ENCODE results near the gene TNFAIP8.
"Not testable (repeated sequence)": the region's sequence is repeated elsewhere in the genome, so short reads cannot be mapped to it uniquely, and the experiment has no call there.

TNFAIP8 gene

DNA sequence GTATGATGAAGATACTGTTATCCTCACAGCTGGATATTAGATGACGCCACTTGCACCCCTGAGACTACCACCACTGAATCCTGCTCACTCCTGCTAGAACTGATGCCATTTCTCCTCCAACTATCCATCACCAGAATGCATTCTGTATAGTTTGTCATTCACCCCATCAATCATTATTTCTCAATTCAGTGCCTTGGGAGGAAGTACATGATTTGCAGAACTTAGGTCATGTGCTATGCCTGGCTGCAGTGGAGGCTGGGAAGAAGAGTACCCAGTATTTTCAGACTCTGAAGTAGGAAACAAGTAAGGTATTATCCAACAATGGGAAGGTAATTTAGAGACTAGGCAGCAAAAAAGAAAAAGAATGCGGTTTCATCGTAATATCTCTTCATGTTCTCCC is 70.2 kb downstream of the TNFAIP8 start:
- no peak overlapping the region for H3K4me3 ChIP-seq (ENCODE audit: low read depth, low read length)
- TF ChIP-seq, protein P1, sequence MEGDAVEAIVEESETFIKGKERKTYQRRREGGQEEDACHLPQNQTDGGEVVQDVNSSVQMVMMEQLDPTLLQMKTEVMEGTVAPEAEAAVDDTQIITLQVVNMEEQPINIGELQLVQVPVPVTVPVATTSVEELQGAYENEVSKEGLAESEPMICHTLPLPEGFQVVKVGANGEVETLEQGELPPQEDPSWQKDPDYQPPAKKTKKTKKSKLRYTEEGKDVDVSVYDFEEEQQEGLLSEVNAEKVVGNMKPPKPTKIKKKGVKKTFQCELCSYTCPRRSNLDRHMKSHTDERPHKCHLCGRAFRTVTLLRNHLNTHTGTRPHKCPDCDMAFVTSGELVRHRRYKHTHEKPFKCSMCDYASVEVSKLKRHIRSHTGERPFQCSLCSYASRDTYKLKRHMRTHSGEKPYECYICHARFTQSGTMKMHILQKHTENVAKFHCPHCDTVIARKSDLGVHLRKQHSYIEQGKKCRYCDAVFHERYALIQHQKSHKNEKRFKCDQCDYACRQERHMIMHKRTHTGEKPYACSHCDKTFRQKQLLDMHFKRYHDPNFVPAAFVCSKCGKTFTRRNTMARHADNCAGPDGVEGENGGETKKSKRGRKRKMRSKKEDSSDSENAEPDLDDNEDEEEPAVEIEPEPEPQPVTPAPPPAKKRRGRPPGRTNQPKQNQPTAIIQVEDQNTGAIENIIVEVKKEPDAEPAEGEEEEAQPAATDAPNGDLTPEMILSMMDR (IDR thresholded peaks at IDR 0.05; ENCODE audit: insufficient read depth, low read depth, low read length, missing control alignments), result no peak
- DNase-seq (ENCODE audit: low read depth), result no peak

DNA sequence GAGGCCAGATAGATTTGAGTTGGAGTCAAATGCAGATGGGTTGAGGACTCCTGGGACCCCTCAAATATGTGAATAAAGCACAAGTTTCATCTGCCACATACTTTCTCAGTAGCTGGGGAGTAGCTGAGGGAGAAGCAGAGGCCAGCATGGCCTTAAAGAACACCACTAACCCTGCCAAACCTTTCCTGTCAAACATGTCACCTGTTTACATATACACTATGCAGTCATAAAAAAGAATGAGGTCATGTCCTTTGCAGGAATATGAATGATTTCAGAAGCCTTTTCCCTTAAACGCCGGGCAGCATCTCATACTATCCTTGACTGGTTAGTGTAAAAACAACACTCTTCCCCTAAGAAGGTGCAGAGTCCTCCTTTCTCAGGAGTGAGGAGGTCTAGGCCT is 71.2 kb downstream of the TNFAIP8 start:
- DNase-seq (ENCODE audit: low read depth), result no peak
- TF ChIP-seq, protein P1 (IDR thresholded peaks at IDR 0.05; ENCODE audit: insufficient read depth, low read depth, low read length, missing control alignments), result no peak
- H3K4me3 ChIP-seq (ENCODE audit: low read depth, low read length), result no peak overlapping the region

DNA sequence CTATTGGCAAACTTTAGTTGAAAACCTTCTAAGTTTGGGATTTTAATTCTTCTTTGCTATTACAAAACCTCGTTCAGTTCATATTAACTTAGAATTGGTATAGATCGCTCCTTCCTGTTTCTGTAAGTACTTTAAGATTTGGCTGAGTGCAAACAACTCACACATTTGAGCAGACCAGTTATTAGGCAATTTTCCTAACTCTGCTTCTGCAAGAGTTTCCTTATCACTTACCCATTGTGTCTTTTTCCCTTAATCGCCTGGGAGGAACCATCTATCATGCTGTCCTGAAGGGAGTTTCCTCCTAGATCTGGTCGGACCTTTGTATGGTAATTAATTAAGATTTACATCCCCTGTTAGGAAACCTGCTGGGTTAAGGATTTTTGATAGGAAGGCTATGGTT is 71.8 kb downstream of the TNFAIP8 start:
- not testable (repeated sequence) for DNase-seq (ENCODE audit: low read depth); H3K4me3 ChIP-seq (ENCODE audit: low read depth, low read length)

DNA sequence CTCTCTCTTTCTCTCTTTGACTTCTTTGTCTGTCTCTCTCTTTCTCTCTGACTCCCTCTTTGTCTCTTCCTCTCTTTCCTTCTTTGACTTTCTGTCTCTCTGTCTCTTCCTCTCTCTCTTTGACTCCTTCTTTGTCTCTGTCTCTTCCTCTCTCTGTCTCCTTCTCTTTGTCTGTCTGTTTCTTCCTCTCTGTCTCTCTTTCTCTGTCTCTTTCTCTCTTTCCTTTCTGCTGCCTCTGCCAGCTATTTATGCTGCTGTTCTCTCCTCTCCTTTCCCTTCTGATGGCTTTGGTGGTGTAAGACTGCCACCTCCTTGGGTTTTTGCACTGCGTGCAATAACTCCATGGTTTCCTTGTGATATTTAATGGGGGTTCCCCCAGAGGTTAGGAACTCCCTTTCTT is 72.3 kb downstream of the TNFAIP8 start:
- DNase-seq (ENCODE audit: low read depth); H3K4me3 ChIP-seq (ENCODE audit: low read depth, low read length): not testable (repeated sequence)

DNA sequence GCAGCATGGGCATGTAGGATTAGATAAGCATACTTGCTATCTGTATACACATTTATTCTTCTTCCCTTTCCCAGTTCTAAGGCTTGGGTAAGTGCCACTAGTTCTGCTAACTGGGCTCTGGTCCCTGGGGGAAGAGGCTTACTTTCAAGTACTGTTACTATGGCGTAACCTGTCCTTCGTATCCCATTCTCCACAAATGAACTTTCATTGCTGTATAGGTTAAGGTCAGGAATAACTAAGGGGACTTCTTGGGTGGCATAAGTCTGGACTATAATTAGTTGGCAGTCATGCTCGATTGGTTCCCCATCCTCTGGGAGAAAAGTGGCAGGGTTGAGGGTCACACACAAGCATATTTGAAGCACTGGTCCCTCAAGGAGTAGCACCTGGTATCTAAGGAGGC is 72.8 kb downstream of the TNFAIP8 start:
- DNase-seq (ENCODE audit: low read depth); H3K4me3 ChIP-seq (ENCODE audit: low read depth, low read length): not testable (repeated sequence)

DNA sequence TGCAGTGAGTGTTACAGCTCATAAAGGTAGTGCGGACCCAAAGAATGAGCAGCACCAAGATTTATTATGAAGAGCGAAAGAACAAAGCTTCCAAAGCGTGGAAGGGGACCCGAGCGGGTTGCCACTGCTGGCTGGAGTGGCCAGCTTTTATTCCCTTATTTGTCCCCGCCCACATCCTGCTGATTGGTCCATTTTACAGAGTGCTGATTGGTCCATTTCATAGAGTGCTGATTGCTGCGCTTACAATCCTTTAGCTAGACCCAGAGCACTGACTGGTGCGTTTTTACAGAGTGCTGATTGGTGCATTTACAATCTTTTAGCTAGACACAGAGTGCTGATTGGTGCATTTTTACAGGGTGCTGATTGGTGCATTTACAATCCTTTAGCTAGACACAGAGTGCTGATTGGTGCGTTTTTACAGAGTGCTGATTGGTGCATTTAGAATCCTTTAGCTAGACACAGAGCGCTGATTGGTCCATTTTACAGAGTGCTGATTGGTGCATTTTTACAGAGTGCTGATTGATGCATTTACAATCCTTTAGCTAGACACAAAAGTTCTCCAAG is 76.9 kb downstream of the TNFAIP8 start:
- DNase-seq (ENCODE audit: low read depth); H3K4me3 ChIP-seq (ENCODE audit: low read depth, low read length): not testable (repeated sequence)

DNA sequence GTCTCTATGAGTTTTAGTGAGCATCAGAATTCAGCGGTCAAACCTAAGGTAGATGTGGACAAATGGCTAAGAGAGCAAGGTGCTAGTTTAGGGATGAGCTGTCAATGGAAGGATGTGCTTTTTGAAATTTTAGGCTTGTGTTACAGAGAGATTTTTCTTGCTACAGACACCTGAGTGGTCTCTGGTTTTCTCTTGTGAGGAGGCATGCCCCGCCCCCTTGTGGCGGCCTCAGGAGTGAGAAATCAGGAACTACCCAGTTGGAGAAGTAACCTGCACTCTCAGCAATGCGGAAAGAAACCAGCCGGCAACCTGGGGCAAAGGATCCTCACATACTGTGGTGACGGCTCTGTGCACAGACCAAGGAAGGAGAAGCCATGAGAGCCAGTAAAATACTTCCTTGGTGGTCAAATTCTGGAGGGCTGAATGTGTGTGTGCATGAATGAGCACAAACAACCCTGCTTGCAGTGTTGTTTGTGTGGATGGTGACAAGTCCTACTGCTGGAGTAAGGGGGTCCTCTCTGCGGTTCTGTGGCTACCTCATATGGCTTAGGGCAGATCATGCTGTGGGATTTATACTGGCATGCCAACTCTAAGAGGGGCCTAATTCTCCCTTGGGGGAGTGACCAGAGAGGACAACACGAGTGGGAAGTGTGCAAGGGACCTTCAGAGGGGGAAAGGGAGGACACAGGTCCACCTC is 79.8 kb downstream of the TNFAIP8 start:
- no peak overlapping the region for H3K4me3 ChIP-seq (ENCODE audit: low read depth, low read length)
- TF ChIP-seq, protein P1 (IDR thresholded peaks at IDR 0.05; ENCODE audit: insufficient read depth, low read depth, low read length, missing control alignments), result peak; percentile 69
- DNase-seq (ENCODE audit: low read depth), result peak; percentile 84

DNA sequence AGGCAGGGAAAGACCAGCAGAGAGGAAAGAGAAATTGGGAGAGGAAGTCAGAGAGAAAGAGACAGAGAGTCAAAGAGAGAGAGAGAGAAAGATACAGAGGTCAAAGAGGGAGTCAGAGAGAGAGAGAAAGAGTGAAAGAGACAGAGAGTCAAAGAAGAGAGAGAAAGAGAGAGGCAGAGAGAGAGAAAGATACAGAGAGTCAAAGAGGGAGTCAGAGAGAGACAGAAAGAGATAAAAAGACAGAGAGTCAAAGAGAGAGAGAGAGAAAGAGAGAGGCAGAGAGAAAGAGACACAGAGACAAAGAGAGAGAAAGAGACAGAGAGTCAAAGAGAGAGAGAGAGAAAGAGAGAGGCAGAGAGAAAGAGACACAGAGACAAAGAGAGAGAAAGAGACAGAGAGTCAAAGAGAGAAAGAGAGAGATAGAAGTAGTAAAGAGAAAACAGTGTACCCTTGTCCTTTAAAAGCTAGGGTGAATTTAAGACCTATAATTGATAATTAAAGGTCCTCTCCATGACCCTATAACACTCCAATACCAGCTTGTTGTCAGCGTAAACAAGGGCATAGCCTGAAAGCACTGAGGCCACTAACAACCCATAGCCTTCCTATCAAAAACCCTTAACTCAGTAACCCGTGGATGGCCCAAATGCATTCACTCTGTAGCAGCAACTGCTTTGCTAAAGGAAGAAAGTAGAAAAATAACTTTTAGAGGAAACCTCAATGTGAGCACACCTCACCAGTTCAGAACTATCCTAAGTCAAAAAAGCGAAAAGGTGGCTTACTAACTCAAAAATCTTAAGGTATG is 82.2 kb downstream of the TNFAIP8 start:
- DNase-seq (ENCODE audit: low read depth); H3K4me3 ChIP-seq (ENCODE audit: low read depth, low read length): not testable (repeated sequence)

DNA sequence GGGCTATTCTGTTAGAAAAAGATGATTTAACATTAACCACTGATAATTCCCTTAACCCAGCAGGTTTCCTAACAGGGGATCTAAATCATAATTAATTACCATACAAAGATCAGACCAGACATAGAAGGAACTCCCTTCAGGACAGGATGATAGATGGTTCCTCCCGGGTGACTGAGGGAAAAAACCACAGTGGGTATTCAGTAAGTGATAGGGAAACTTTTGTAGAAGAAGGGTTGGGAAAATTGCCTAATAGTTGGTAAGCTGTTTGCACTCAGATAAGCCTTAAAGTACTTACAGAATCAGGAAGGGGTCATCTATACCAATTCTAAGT is 82.7 kb downstream of the TNFAIP8 start:
- not testable (repeated sequence) for H3K4me3 ChIP-seq (ENCODE audit: low read depth, low read length); DNase-seq (ENCODE audit: low read depth)

DNA sequence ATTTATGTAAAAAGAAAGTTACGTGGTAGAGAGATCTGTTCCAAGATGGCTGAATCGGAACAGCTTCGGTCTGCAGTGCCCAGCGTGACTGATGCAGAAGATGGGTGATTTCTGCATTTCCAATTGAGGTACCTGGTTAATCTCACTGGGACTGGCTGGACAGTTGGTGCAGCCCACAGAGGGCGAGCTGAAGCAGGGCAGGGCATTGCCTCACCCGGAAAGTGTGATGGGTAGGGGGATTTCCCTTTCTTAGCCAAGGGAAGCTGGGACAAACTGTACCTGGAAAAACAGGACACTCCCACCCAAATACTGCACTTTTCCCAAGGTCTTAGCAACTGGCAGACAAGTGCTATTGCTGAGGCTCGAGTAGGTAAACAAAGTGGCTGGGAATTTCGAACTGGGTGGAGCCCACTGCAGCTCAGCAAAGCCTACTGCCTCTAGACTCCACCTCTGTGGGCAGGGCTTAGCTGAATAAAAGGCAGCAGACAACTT is 83.4 kb downstream of the TNFAIP8 start:
- no peak for DNase-seq (ENCODE audit: low read depth)
- TF ChIP-seq, protein P1 (IDR thresholded peaks at IDR 0.05; ENCODE audit: insufficient read depth, low read depth, low read length, missing control alignments), result no peak
- H3K4me3 ChIP-seq (ENCODE audit: low read depth, low read length), result no peak overlapping the region

DNA sequence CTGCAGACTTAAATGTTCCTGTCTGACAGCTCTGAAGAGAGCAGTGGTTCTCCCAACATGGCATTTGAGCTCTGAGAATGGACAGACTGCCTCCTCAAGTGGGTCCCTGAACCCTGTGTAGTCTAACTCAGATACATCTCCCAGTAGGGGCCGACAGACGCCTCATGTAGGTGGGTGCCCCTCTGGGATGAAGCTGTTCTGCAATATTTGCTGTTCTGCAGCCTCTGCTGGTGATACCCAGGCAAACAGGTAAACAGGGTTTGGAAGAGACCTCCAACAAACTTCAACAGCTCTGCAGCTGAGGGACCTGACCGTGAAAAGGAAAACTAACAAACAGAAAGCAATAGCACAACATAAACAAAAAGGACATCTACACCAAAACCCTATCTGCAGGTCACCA is 83.8 kb downstream of the TNFAIP8 start:
- DNase-seq (ENCODE audit: low read depth); H3K4me3 ChIP-seq (ENCODE audit: low read depth, low read length): not testable (repeated sequence)

DNA sequence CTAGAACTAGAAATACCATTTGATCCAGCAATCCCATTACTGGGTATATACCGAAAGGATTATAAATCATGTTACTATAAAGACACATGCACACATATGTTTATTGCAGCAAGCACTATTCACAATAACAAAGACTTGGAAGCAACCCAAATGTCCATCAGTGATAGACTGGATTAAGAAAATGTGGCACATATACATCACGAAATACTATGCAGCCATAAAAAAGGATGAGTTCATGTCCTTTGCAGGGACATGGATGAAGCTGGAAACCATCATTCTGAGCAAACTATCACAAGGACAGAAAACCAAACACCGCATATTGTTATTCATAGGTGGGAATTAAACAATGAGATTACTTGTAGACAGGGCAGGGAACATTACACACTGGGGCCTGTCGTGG is 88.8 kb downstream of the TNFAIP8 start:
- H3K4me3 ChIP-seq (ENCODE audit: low read depth, low read length); DNase-seq (ENCODE audit: low read depth): not testable (repeated sequence)
